Left hindlimb (tissue), 1 donor: Measurements from ENCODE around the gene HASPIN.

Experiments
- DNase-seq: peaks from one replicate; pipeline ENCODE4 v3.0.0-alpha.2; 2018

The HASPIN gene

GRCh38 chr17:3768769-3769168 lies 45.1 kb downstream of the HASPIN start:
- no peak for DNase-seq

- no peak for DNase-seq
Measured at GRCh38 chr17:3770466-3770865, 46.8 kb downstream of the HASPIN start.

- no peak for DNase-seq
Measured at GRCh38 chr17:3771140-3771539, 47.4 kb downstream of the HASPIN start.

GRCh38 chr17:3772764-3773163 lies 49.1 kb downstream of the HASPIN start:
- no peak for DNase-seq

- no peak for DNase-seq
Measured at GRCh38 chr17:3773511-3773910, 49.8 kb downstream of the HASPIN start.

- no peak for DNase-seq
Measured at GRCh38 chr17:3773966-3774365, 50.3 kb downstream of the HASPIN start.
